ENCODE data around the gene SPATA20. TPM values are rescaled to one million over a fixed set of nuclear protein-coding genes. Genes with fewer than 3 reads are reported as not detected.

Gene SPATA20
- total RNA-seq, 4 donors from 2014 or later = 42.8 to 65.1 (median 49.4) TPM

GRCh38 chr17:50529849-50530248 is 17.1 kb upstream of the SPATA20 start:
- DNase-seq (ENCODE audit: low spot score) = no peak
- TF ChIP-seq CTCF (IDR thresholded peaks at IDR 0.05) = no peak
- ATAC-seq (ENCODE audit: low FRiP score) = no peak

- DNase-seq (ENCODE audit: low spot score) (no peak), ATAC-seq (ENCODE audit: low FRiP score) (no peak)
- no peak for TF ChIP-seq CTCF (IDR thresholded peaks at IDR 0.05)
Observed at GRCh38 chr17:50531428-50532025, 15.4 kb upstream of the SPATA20 start.

GRCh38 chr17:50532452-50533024 is 14.4 kb upstream of the SPATA20 start, which contains the start of gene EPN3:
TSS of gene EPN3 (plus strand) at chr17:50532735. CDS start at chr17:50536557, 3,822 bp downstream.
- no peak for TF ChIP-seq CTCF (IDR thresholded peaks at IDR 0.05)
- DNase-seq (ENCODE audit: low spot score) = no peak

GRCh38 chr17:50533185-50533584 is 13.8 kb upstream of the SPATA20 start:
- no peak for TF ChIP-seq CTCF (IDR thresholded peaks at IDR 0.05)
- no peak for ATAC-seq (ENCODE audit: low FRiP score)
- DNase-seq (ENCODE audit: low spot score) = no peak

More at GRCh38 chr17:50532452-50533024, 14.4 kb upstream of the SPATA20 start, which contains the start of gene EPN3:
- no peak for ATAC-seq (ENCODE audit: low FRiP score)

- ATAC-seq (ENCODE audit: low FRiP score) (no peak), DNase-seq (ENCODE audit: low spot score) (no peak)
- no peak for TF ChIP-seq CTCF (IDR thresholded peaks at IDR 0.05)
Observed at GRCh38 chr17:50533720-50534148, 13.2 kb upstream of the SPATA20 start.

GRCh38 chr17:50534222-50534978 is 12.6 kb upstream of the SPATA20 start:
- DNase-seq (ENCODE audit: low spot score) (no peak), ATAC-seq (ENCODE audit: low FRiP score) (peak; percentile 79)
- no peak for TF ChIP-seq CTCF (IDR thresholded peaks at IDR 0.05)
